GM23248 (cell line): Measurements from ENCODE around the gene ENTR1.

ENCODE experiments used
- EZH2 ChIP-seq: fragments of 200-600 bp; sonication (generic); IDR thresholded peaks from 2 replicates; pipeline ENCODE4 v1.6.1; 2018; ENCODE audit warnings: antibody characterized with exemption, mild to moderate bottlenecking; ENCODE audit not compliant: insufficient read depth, poor library complexity, severe bottlenecking
- EZH2phosphoT487 ChIP-seq: fragments of 200-600 bp; sonication (generic); IDR thresholded peaks from 2 replicates; pipeline ENCODE4 v1.6.1; 2018; ENCODE audit warnings: antibody characterized with exemption, moderate library complexity, mild to moderate bottlenecking, low read depth; ENCODE audit not compliant: insufficient read depth

DNA sequence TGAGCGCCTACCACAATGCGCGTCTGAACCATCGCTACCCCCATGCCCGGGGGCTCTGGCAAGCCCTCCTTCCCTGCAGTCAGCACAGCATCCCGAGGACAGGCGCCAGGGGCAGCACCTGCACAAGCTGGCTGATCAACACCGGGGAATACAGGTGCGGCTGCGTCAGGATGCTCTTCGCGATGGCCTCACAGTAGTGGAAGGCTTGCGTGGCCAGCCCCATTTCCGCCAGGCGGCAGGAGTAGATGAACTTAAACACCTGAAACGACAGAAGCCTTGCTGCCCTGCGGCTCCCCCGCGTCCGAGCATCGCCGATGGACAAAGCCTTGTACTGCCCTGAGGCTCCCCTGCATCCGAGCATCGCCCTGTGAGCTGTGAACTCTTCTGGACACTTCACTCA lies 46.9 kb upstream of the ENTR1 start:
- no peak for TF ChIP-seq EZH2
- no peak for TF ChIP-seq EZH2phosphoT487
